DND-41 (cell line): Measurements from ENCODE around the gene UBE2Q2.

Source experiments
- CTCF ChIP-seq: IDR thresholded peaks from 2 replicates; pipeline ENCODE4 v1.5.1; 2012; ENCODE audit warnings: borderline replicate concordance, low read length, moderate library complexity, mild to moderate bottlenecking; ENCODE audit not compliant: poor library complexity, severe bottlenecking; ENCODE audit errors: extremely low read depth
- EZH2 ChIP-seq: IDR thresholded peaks from 3 replicates; pipeline ENCODE4 v1.6.1; 2012; ENCODE audit warnings: borderline replicate concordance, low read depth, mild to moderate bottlenecking, moderate library complexity, low read length, inconsistent platforms; ENCODE audit not compliant: severe bottlenecking

GRCh38 chr15:75905231-75905630, 62.0 kb downstream of the UBE2Q2 start:
- TF ChIP-seq CTCF, result no peak
- TF ChIP-seq EZH2, result no peak
